Naive thymus-derived CD8-positive, alpha-beta T cell (primary cell): ENCODE results near the gene CCT6A. TPM values are rescaled to one million over a fixed set of nuclear protein-coding genes. Genes with fewer than 3 reads are reported as not detected.
"Not testable (repeated sequence)": the region's sequence is repeated elsewhere in the genome, so short reads cannot be mapped to it uniquely, and the experiment has no call there.

ENCODE experiments used
- ATAC-seq, 2 donors: fragments of 150-1000 bp; cut with Tn5 transposase in 1 of 2; sonication (Bioruptor Pico), chemical (Tn5 transposase) in 1 of 2; 1 replicate in 1 of 2; 2 replicates in 1 of 2; pipeline ENCODE4 v1.10.0; 2021; ENCODE audit warnings: mild to moderate bottlenecking in 2 of 2, moderate library complexity in 2 of 2
- POLR2A ChIA-PET: fragments of 350-600 bp; sonication (Branson Sonifier 250); formaldehyde crosslinking; loops from one replicate; lab custom pipeline; 2021; ENCODE audit warnings: antibody characterized with exemption; lab: Charles Lee
- DNase-seq, 10 donors: peaks; one replicate each; pipeline versions ENCODE4 v3.0.0 to v3.0.0-alpha.2; 2020 to 2022
- H3K27ac Mint-ChIP-seq, 10 donors: one replicate each; pipeline ENCODE4 v1.8.0; 2020 to 2022; ENCODE audit warnings: mild to moderate bottlenecking in 10 of 10, mixed read lengths in 10 of 10, moderate library complexity in 4 of 10, inconsistent platforms in 1 of 10
- H3K27me3 Mint-ChIP-seq, 5 donors: one replicate each; pipeline ENCODE4 v1.8.0; 2021 to 2022; ENCODE audit warnings: mixed read lengths in 5 of 5
- H3K36me3 Mint-ChIP-seq, 3 donors: one replicate each; pipeline ENCODE4 v1.8.0; 2020 to 2022; ENCODE audit warnings: mixed read lengths in 3 of 3, mild to moderate bottlenecking in 2 of 3, inconsistent platforms in 1 of 3
- H3K4me1 Mint-ChIP-seq, 4 donors: one replicate each; pipeline ENCODE4 v1.8.0; 2021 to 2022; ENCODE audit warnings: mixed read lengths in 4 of 4
- H3K4me3 Mint-ChIP-seq, 10 donors: one replicate each; pipeline ENCODE4 v1.8.0; 2020 to 2022; ENCODE audit warnings: mild to moderate bottlenecking in 10 of 10, mixed read lengths in 10 of 10, moderate library complexity in 6 of 10, inconsistent platforms in 1 of 10
- H3K9me3 Mint-ChIP-seq, 9 donors: one replicate each; pipeline ENCODE4 v1.8.0; 2020 to 2022; ENCODE audit warnings: mixed read lengths in 9 of 9, mild to moderate bottlenecking in 3 of 9, inconsistent platforms in 1 of 9, moderate library complexity in 1 of 9
- polyA plus RNA-seq, 3 donors: library from polyadenylated mRNA; unstranded; fragments of 300-500 nt; fragmentation: Illumina TruSeq; gene quantifications; one replicate each; pipeline ENCODE4 v1.2.3, GENCODE V29; 2021
- total RNA-seq, 8 experiments: library from RNA in 2 of 8; stranded (reverse) in 2 of 8; gene quantifications; one replicate each; pipeline ENCODE4 v1.2.3 and lab custom pipeline; 2021 to 2026

CCT6A gene
- total and polyA plus RNA-seq, 5 experiments from 2014 or later: 85.4 to 103 (median 90.3) TPM

DNA sequence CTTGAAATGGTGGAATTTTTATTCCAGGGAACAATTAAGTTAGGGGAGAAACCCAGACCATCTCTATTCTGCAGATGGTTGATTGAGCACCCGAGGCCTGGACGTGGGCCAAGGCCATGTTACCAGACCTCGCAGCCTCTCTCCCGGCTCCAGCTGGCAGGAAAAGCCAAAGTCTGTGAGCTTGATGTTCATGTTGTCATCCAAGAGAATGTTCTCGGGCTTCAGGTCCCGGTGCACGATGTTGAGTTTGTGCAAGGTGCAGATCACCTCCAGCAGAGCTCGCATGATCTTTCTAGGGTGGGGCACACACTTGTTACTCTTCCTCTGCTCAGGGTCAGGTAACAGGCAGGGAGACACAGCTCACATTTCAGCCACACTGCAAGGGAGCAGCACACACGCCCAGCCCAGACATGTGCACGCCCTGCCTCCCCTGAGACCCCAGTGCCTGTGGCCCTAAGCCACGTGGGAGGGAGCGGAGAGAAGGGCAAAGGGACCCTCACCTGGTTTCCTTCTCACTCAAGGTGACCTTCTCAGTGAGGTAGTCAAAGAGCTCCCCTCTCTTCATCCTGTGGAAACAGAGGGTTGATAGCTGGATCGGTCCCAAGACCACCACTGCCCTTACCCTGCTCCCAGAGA is 31.7 kb downstream of the CCT6A start:
- Mint-ChIP-seq H3K36me3 (peaks cover 0 to 36% (median 0%) of the 10 kb centered on the region in 3 donors), H3K27ac (peak overlapping the region in 2 of 10 donors; percentile 43 to 84), H3K9me3 (no peaks in the 10 kb centered on the region), H3K4me1 (peaks cover 0 to 3% (median under 1%) of the 10 kb centered on the region in 4 donors), H3K27me3 (no peaks in the 10 kb centered on the region), H3K4me3 (no peak overlapping the region)
- DNase-seq (no peak), ATAC-seq (no peak)
- POLR2A ChIA-PET: interaction anchor here (0.7 kb wide), 1 partner anchor 25 kb away, joined by 5 read pairs; no protein-coding TSS in a partner anchor

DNA sequence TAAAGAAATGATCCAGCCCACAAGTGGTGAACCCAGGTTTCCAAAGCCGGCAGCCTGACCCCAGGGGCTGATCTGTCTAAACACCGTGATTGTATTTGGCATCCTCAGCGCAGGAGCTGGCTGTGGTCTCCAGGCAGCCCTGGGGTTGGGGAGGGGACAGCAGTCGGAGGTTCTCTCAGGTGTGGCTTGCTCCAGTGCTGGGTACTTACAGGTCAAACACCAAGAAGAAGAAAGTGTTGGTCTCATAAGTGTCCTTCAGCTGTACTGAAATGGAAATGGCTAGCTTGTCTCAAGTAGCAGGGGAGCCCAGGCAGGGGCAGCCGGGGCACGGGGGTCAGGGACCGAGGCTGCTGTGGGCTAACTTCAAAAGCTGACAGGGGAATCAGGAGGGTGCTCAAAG is 35.2 kb downstream of the CCT6A start:
- peak overlapping the region in 1 of 10 donors; percentile 67 for H3K27ac Mint-ChIP-seq
- no peaks in the 10 kb centered on the region for H3K27me3 Mint-ChIP-seq
- H3K9me3 Mint-ChIP-seq: no peaks in the 10 kb centered on the region
- DNase-seq (no peak), ATAC-seq (no peak)
- peaks cover 0 to 3% (median under 1%) of the 10 kb centered on the region in 4 donors for H3K4me1 Mint-ChIP-seq
- POLR2A ChIA-PET: interaction anchor here (0.6 kb wide), 1 partner anchor 706 kb away, joined by 4 read pairs; no protein-coding TSS in a partner anchor
- no peak overlapping the region for H3K4me3 Mint-ChIP-seq
- H3K36me3 Mint-ChIP-seq: peaks cover 0 to 27% (median 0%) of the 10 kb centered on the region in 3 donors

DNA sequence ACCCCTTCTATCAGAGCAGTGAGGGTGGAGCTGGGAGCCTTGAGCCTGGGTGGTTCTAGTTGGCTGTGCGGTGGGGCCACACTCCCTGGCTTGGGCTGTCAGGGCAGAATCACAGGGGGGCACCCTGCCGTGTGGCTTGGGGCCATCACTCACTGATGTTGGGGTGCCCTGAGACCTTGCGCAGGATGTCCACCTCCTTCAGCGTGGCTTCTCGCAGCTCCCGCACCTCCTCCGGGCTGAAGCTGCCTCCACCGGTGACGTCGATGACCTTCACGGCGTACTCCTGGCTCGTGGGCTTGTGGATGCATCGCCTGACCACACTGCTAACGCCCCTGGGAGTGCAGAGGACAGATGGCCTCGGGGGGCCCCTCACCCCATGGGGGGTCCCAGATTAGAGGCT is 35.9 kb downstream of the CCT6A start:
- no peak for DNase-seq
- no peaks in the 10 kb centered on the region for H3K9me3 Mint-ChIP-seq
- H3K4me1 Mint-ChIP-seq: peaks cover 0 to 3% (median under 1%) of the 10 kb centered on the region in 4 donors
- H3K27me3 Mint-ChIP-seq: no peaks in the 10 kb centered on the region
- POLR2A ChIA-PET: interaction anchor here (0.6 kb wide), 1 partner anchor 707 kb away, joined by 4 read pairs; no protein-coding TSS in a partner anchor
- ATAC-seq: no peak
- peaks cover 0 to 27% (median 0%) of the 10 kb centered on the region in 3 donors for H3K36me3 Mint-ChIP-seq
- H3K27ac Mint-ChIP-seq: peak overlapping the region in 1 of 10 donors; percentile 15
- no peak overlapping the region for H3K4me3 Mint-ChIP-seq

DNA sequence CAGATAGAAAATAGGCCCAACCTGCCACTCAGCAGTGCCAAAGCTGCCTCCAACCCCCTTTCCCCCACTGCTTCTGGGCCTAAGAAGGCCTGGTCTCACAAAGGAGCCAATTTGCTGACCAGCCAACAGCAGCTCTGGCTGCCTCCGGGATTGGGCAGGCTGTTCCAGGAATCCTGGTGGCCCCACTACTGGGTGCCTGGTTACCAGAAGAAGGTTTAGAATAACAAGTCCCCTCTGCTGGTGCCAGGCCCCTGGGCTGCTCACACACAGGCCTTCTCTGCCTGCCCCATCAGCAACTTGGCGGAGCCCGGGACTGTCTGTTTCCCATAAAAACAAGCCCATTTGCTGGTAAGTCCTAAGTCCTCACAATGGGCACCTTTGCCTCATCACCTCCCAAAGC is 40.0 kb downstream of the CCT6A start:
- H3K27ac Mint-ChIP-seq: peak overlapping the region in 2 of 10 donors; percentile 8 to 22
- H3K36me3 Mint-ChIP-seq: peaks cover 0 to 14% (median 4%) of the 10 kb centered on the region in 3 donors
- POLR2A ChIA-PET: no interaction called here
- DNase-seq (no peak), ATAC-seq (peak in 1 of 2 donors; percentile 12)
- no peak overlapping the region for H3K4me3 Mint-ChIP-seq
- H3K4me1 Mint-ChIP-seq: no peaks in the 10 kb centered on the region
- H3K27me3 Mint-ChIP-seq: no peaks in the 10 kb centered on the region
- H3K9me3 Mint-ChIP-seq: no peaks in the 10 kb centered on the region

DNA sequence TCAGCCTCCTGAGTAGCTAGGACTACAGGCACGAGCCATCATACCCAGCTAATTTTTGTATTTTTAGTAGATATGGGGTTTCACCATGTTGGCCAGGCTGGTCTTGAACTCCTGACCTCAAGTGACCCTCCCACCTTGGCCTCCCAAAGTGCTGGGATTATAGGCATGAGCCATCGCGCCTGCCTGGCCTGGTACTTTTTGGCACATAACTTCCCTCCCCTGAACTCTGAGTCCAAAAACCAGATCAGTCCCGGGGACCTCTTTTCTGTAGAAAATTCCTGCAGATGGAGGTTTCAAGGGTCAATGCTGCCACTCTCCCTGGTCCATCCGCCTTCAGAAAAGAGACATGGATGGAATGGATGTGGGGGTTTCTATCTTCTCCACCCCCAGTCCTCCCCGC is 40.8 kb downstream of the CCT6A start:
- H3K27me3 Mint-ChIP-seq, DNase-seq, ATAC-seq, POLR2A ChIA-PET, H3K9me3 Mint-ChIP-seq, H3K4me3 Mint-ChIP-seq, H3K4me1 Mint-ChIP-seq: not testable (repeated sequence)
- Mint-ChIP-seq H3K36me3 (peaks cover 0 to 13% (median 4%) of the 10 kb centered on the region in 3 donors), H3K27ac (peak overlapping the region in 2 of 10 donors; percentile 22 to 27)

DNA sequence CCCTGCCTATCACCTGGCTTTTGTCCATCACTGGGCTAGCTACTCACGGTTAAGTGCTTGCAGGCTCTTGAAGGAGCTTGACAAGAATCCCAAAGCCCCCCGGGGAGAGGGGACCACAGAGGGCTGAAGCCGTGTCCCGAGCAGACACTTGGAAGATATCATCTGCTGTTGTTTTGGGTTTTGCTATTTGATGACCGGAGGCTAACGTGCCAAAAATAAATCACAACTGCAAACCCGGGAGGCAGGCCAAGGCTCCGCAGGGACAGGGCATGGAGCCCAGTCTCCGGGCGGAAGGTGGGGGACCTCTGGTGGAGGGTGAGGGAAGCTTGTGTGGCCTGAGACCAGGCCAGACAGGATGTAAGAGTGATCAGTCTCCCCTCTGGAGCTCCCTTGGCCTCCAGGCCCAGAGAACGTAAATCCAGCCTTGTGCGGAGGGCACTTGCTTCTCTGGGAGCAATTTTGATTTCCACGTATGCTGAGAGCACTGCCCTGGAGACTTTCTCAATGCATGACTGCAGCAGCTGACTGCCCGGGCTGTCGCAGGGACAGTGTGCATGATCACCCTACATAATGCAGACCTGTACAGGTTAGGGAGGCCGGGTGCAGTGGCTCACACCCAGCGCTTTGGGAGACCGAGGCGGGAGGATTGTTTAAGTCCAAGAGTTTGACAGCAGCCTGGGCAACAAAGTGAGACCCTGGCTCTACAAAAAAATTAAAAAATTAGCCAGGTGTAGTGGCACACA is 41.4 kb downstream of the CCT6A start, which contains the start of gene PHKG1:
TSS of gene PHKG1 (minus strand) at position 164 of the 743 bp plus-strand sequence. CDS start 4,011 bp downstream, outside the sequence.
- peak within 1 kb of the TSS in 5 of 10 donors; percentile 9 to 72 (median 24) for H3K27ac Mint-ChIP-seq
- POLR2A ChIA-PET: no interaction called here
- H3K27me3 Mint-ChIP-seq: no peaks in the 10 kb centered on the region
- DNase-seq (no peak), ATAC-seq (peak in 1 of 2 donors; percentile 31)
- no peaks in the 10 kb centered on the region for H3K9me3 Mint-ChIP-seq
- H3K36me3 Mint-ChIP-seq: peaks cover 0 to 13% (median 4%) of the 10 kb centered on the region in 3 donors
- H3K4me3 Mint-ChIP-seq: no peak within 1 kb of the TSS
- no peaks in the 10 kb centered on the region for H3K4me1 Mint-ChIP-seq

DNA sequence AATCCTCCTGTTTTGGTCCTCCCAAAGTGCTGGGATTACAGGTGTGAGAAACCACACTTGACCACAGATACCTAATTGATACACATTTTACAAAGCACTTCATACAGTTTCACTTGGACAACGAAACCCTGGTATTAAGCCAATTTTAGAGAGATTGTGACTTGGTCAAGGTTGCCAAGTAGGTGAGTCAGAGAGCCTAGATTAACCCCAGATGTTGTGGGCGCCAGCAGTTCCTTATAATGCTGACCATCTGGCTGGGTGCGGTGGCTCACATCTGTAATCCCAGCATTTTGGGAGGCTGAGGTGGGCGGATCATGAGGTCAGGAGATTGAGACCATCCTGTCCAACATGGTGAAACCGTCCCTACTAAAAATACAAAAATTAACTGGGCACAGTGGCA is 46.1 kb downstream of the CCT6A start:
- H3K27me3 Mint-ChIP-seq: no peaks in the 10 kb centered on the region
- H3K4me3 Mint-ChIP-seq: no peak overlapping the region
- no peaks in the 10 kb centered on the region for H3K9me3 Mint-ChIP-seq
- ATAC-seq (no peak), DNase-seq (no peak)
- POLR2A ChIA-PET: no interaction called here
- H3K27ac Mint-ChIP-seq: no peak overlapping the region
- peaks cover 2 to 5% (median 3%) of the 10 kb centered on the region in 4 donors for H3K4me1 Mint-ChIP-seq
- peaks cover 0 to 38% (median 8%) of the 10 kb centered on the region in 3 donors for H3K36me3 Mint-ChIP-seq

DNA sequence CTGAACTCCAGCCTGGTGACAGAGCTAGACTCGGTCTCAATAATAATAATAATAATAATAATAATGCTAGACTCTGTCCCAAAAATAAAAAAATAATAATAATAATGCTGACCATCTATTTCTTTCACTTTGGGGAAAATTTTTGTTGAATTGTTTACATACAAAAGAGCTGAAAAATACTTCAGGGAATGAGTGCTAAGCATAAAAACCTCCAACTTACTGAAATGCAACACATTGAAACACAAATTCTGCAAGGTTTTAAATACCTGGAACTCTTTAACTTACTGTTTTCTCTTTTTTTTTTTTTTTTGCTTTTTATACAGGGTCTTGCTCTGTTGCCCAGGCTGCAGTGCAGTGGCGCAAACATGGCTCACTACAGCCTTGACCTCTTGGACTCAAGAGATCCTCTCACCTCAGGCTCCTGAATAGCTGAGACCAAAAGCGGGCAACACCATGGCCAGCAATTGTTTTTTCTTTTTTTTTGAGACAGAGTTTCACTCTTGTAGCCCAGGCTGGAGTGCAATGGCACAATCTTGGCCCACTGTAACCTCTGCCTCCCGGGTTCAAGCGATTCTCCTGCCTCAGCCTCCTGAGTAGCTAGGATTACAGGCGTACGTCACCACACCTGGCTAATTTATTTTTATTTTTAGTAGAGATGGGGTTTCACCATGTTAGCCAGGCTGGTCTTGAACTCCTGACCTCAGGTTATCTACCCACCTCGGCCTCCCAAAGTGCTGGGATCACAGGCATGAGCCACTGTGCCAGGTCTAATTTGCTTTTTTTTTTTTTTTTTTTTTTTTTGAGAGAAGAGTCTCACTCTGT is 46.8 kb downstream of the CCT6A start:
- H3K4me1 Mint-ChIP-seq, H3K4me3 Mint-ChIP-seq, DNase-seq, H3K27me3 Mint-ChIP-seq, POLR2A ChIA-PET, H3K27ac Mint-ChIP-seq, H3K9me3 Mint-ChIP-seq, ATAC-seq: not testable (repeated sequence)
- H3K36me3 Mint-ChIP-seq: peaks cover 0 to 42% (median 10%) of the 10 kb centered on the region in 3 donors

DNA sequence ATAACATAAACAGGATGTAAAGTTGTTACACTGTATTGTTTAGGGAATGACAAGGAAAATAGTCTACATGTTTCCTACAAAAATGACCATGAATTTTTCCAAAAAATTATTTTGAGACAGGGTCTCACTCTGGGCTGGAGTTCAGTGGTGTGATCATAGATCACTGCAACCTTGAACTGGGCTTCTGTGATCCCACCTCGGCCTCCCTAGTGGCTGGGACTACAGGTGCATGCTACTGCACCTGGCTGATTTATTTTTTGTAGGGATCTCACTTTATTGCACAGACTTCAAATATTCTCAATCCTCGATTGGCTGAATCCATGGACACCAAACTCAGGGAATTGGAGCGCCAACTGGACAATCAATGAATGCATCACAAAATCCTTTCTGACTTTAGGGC is 48.1 kb downstream of the CCT6A start:
- Mint-ChIP-seq H3K4me3 (no peak overlapping the region), H3K27me3 (no peaks in the 10 kb centered on the region), H3K36me3 (peaks cover 0 to 54% (median 13%) of the 10 kb centered on the region in 3 donors), H3K4me1 (peaks cover 5 to 16% (median 10%) of the 10 kb centered on the region in 4 donors), H3K9me3 (no peaks in the 10 kb centered on the region), H3K27ac (peak overlapping the region in 3 of 10 donors; percentile 4 to 69 (median 19))
- POLR2A ChIA-PET: no interaction called here
- DNase-seq (no peak), ATAC-seq (peak in 1 of 2 donors; percentile 32)

DNA sequence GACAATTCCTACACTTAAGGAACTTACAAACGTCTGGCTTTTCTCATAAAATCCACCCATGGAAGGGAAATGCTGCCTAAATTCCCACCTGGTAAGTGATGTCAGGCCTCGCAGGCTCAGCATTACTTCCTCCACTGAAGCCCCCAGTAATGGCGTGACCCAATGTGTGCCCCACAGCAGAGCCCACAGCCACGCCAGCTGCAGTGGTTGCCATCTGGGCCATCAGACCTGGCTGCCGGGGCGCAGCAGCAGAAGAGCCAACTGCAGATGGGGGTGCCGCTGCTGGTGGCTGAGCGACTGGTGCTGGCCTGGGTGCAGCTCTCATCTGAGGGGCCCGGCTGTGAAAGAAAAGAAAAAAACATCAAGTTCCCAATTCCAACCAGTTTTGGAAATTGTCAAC is 52.6 kb downstream of the CCT6A start:
- H3K27ac Mint-ChIP-seq, ATAC-seq, H3K27me3 Mint-ChIP-seq, H3K9me3 Mint-ChIP-seq, DNase-seq: not testable (repeated sequence)
- Mint-ChIP-seq H3K36me3 (peaks cover 0 to 61% (median 13%) of the 10 kb centered on the region in 3 donors), H3K4me3 (peak overlapping the region in 2 of 10 donors; percentile 18 to 97), H3K4me1 (peaks cover 15 to 44% (median 40%) of the 10 kb centered on the region in 4 donors)
- POLR2A ChIA-PET: interaction anchor here (0.7 to 0.9 kb wide), 2 partner anchors 30 to 36 kb away, joined by 3 to 5 read pairs; no protein-coding TSS in a partner anchor

DNA sequence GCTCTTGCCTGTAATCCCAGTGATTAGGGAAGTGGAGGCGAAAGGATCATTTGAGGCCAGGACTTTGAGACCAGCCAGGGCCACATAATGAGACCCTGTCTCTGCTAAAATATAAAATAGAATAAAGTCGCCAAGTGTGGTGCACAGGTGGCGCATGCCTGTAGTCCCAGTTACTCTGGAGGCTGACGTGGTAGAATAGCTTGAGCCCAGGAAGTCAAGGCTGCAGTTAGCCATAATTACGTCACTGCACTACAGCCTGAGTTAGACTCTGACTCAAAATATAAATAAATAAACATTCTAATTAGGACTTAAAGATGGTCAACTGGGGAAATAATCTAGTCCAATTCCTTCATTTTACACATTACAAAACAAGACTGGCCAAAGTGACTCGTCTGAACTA is 53.9 kb downstream of the CCT6A start:
- Mint-ChIP-seq H3K4me1 (peaks cover 14 to 44% (median 40%) of the 10 kb centered on the region in 4 donors), H3K4me3 (peak overlapping the region; percentile 92 to 98 (median 96)), H3K27ac (peak overlapping the region; percentile 97 to 100 (median 99)), H3K9me3 (peaks cover 0 to 7% (median 0%) of the 10 kb centered on the region in 9 donors), H3K27me3 (peaks cover 0 to 3% (median 0%) of the 10 kb centered on the region in 5 donors), H3K36me3 (peaks cover 0 to 48% (median 13%) of the 10 kb centered on the region in 3 donors)
- DNase-seq: peak in 6 of 10 donors; percentile 19 to 55 (median 31)
- POLR2A ChIA-PET: interaction anchor here (1.4 to 1.9 kb wide), 5 partner anchors 40 to 740 kb away, joined by 4 to 21 read pairs (median 9); partner anchors contain the start of genes CCT6A, PSPH and SUMF2
- no peak for ATAC-seq
